ENCODE data around the gene BID. TPM values are rescaled to one million over a fixed set of nuclear protein-coding genes. Genes with fewer than 3 reads are reported as not detected.

Gene BID
- polyA plus RNA-seq, 1 donor from 2014 or later, result 88.6 TPM

- H3K27me3 ChIP-seq (ENCODE audit: insufficient read depth, low read depth, low read length), result no peaks in the 10 kb centered on the region
These were observed 10.5 kb upstream of the BID start for GRCh38 chr22:17784776-17785175.

GRCh38 chr22:17783773-17784480 is 9.7 kb upstream of the BID start:
- no peak overlapping the region for H3K4me3 ChIP-seq (ENCODE audit: low read length)
- H3F3A ChIP-seq (ENCODE audit: insufficient read depth, low read length, poor library complexity, severe bottlenecking), result no peaks in the 10 kb centered on the region
- H4K20me1 ChIP-seq (ENCODE audit: insufficient read depth), result no peaks in the 10 kb centered on the region
- H3K79me2 ChIP-seq (replicated peaks; ENCODE audit: insufficient read depth, low read length), result no peaks in the 10 kb centered on the region
- H2AFZ ChIP-seq (ENCODE audit: low read depth, low read length), result no peak overlapping the region
- TF ChIP-seq POLR2AphosphoS5 (IDR thresholded peaks at IDR 0.05) (no peak), RAD21 (conservative IDR thresholded peaks at IDR 0.05) (no peak), SMC3 (conservative IDR thresholded peaks at IDR 0.05; ENCODE audit: poor library complexity) (no peak), EZH2 (IDR thresholded peaks at IDR 0.05; ENCODE audit: borderline replicate concordance, insufficient read depth, low read length, poor library complexity, severe bottlenecking) (no peak), CTCF (IDR thresholded peaks at IDR 0.05; ENCODE audit: poor library complexity, severe bottlenecking) (no peak)
- H3K27me3 ChIP-seq (ENCODE audit: insufficient read depth, low read depth, low read length), result no peaks in the 10 kb centered on the region
- H3K27ac ChIP-seq (ENCODE audit: low read length), result no peak overlapping the region
- no peak overlapping the region for H3K4me2 ChIP-seq (ENCODE audit: low read length)
- no peak overlapping the region for H3K9ac ChIP-seq (ENCODE audit: low read length)
- no peaks in the 10 kb centered on the region for H3K36me3 ChIP-seq (ENCODE audit: insufficient read depth, low read length)
- no peaks in the 10 kb centered on the region for H3K9me3 ChIP-seq (ENCODE audit: low read length)
- H3K9me2 ChIP-seq (ENCODE audit: insufficient read depth, low read length), result no peaks in the 10 kb centered on the region

More at GRCh38 chr22:17784776-17785175, 10.5 kb upstream of the BID start:
- Histone ChIP-seq H4K20me1 (ENCODE audit: insufficient read depth) (no peaks in the 10 kb centered on the region), H3K9ac (ENCODE audit: low read length) (no peak overlapping the region), H3K9me2 (ENCODE audit: insufficient read depth, low read length) (no peaks in the 10 kb centered on the region), H3K9me3 (ENCODE audit: low read length) (no peaks in the 10 kb centered on the region), H3K79me2 (replicated peaks; ENCODE audit: insufficient read depth, low read length) (no peaks in the 10 kb centered on the region), H3K27ac (ENCODE audit: low read length) (no peak overlapping the region), H3K4me2 (ENCODE audit: low read length) (no peak overlapping the region), H2AFZ (ENCODE audit: low read depth, low read length) (no peak overlapping the region), H3F3A (ENCODE audit: insufficient read depth, low read length, poor library complexity, severe bottlenecking) (no peaks in the 10 kb centered on the region), H3K4me3 (ENCODE audit: low read length) (no peak overlapping the region), H3K36me3 (ENCODE audit: insufficient read depth, low read length) (no peaks in the 10 kb centered on the region)
- TF ChIP-seq EZH2 (IDR thresholded peaks at IDR 0.05; ENCODE audit: borderline replicate concordance, insufficient read depth, low read length, poor library complexity, severe bottlenecking) (no peak), TAF1 (IDR thresholded peaks at IDR 0.05; ENCODE audit: low read depth) (no peak), RAD21 (conservative IDR thresholded peaks at IDR 0.05) (no peak), MXI1 (conservative IDR thresholded peaks at IDR 0.05; ENCODE audit: poor library complexity, severe bottlenecking) (no peak), SMC3 (conservative IDR thresholded peaks at IDR 0.05; ENCODE audit: poor library complexity) (no peak), EP300 (conservative IDR thresholded peaks at IDR 0.05; ENCODE audit: poor library complexity, severe bottlenecking) (no peak), CTCF (IDR thresholded peaks at IDR 0.05; ENCODE audit: poor library complexity, severe bottlenecking) (no peak), REST (IDR thresholded peaks at IDR 0.05; ENCODE audit: borderline replicate concordance) (no peak), POLR2AphosphoS5 (IDR thresholded peaks at IDR 0.05) (no peak)

Measured in neural cell (in vitro differentiated cells).